Choroid plexus epithelial cell (primary cell): ENCODE results near the gene DCK.
"Not testable (repeated sequence)": the region's sequence is repeated elsewhere in the genome, so short reads cannot be mapped to it uniquely, and the experiment has no call there.

ENCODE experiments used
- DNase-seq: peaks from one replicate; pipeline ENCODE4 v3.0.0-alpha.2; 2010; ENCODE audit warnings: low read depth
- H3K4me3 ChIP-seq: 2 replicates; pipeline ENCODE4 v1.5.1; 2011; ENCODE audit warnings: low read depth, mild to moderate bottlenecking, control low read depth, low read length, moderate library complexity
- CTCF ChIP-seq: conservative IDR thresholded peaks from 2 replicates; pipeline ENCODE4 v1.5.1; 2011; ENCODE audit warnings: low read depth, mild to moderate bottlenecking, control low read depth, inconsistent platforms, low read length, moderate library complexity

Gene DCK

GRCh38 chr4:71009890-71010588, 16.6 kb downstream of the DCK start:
- TF ChIP-seq CTCF, result peak; percentile 59
- DNase-seq, result peak; percentile 67
- H3K4me3 ChIP-seq, result no peak overlapping the region

DNA sequence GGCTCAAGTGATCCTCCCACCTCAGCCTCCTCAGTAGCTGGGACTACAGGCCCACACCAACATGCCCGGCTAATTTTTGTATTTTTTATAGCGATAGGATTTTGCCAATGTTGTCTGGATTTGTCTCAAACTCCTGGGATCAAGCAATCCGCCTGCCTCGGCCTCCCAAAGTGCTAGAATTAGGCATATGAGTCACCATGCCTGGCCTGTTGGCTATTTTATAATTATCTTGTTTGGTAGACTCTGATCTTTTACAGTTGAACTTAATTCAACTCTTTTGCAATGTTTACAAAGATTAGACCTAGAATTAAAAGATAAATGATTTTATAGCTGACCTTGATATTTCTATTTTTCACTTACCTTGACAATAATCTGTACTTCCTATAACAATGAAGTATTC, 18.0 kb downstream of the DCK start:
- TF ChIP-seq CTCF, result no peak
- DNase-seq, result no peak
- no peak overlapping the region for H3K4me3 ChIP-seq

- DNase-seq, H3K4me3 ChIP-seq: not testable (repeated sequence)
Measured at GRCh38 chr4:71017391-71017790, 23.9 kb downstream of the DCK start.

- peak; percentile 40 for DNase-seq
- no peak for TF ChIP-seq CTCF
- no peak overlapping the region for H3K4me3 ChIP-seq
Measured at GRCh38 chr4:71020611-71021010, 27.2 kb downstream of the DCK start.

DNA sequence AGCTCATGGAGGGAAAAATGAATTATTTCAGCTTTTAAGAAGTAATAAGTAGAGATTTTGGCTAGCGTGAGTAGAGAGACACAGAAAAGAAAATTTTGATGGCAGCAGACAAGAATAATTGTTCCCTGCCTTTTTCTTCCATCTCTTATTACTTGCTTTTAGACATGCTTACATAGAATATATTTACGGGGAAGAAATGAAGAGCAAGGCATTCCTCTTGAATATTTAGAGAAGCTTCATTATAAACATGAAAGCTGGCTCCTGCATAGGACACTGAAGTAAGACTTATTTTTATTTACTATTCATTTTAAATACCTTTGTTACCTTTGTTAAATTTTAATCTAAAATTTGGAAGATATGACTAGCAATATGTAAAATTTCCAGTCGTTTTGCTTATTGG, 32.2 kb downstream of the DCK start:
- no peak for TF ChIP-seq CTCF
- DNase-seq, result peak; percentile 4
- no peak overlapping the region for H3K4me3 ChIP-seq

DNA sequence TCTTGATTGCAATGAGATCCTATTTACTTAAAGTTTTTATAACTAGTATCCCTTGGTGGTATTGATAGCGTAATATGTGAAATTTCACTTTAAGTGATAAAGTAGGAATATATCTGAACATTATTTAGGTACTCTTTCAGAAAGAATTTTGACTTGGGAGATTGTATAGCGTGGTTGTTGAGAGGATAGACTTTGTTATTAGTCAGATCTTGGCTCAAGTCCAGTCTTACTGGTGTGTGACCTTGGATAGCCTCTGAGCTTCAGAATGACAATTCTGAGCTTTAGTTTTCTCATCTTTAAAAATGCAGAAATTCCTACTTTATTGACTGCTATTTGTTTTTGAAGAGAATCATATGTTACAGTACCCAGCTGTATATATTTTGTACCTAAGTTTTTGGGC, 32.6 kb downstream of the DCK start:
- no peak for TF ChIP-seq CTCF
- peak; percentile 83 for DNase-seq
- no peak overlapping the region for H3K4me3 ChIP-seq

- no peak for TF ChIP-seq CTCF
- no peak overlapping the region for H3K4me3 ChIP-seq
- no peak for DNase-seq
Measured at GRCh38 chr4:71027611-71028010, 34.2 kb downstream of the DCK start.
